Mononuclear cell (primary cell): ENCODE results near the gene SST. TPM values are rescaled to one million over a fixed set of nuclear protein-coding genes. Genes with fewer than 3 reads are reported as not detected.

Experiments used
- H3K27me3 ChIP-seq: 2 replicates; pipeline ENCODE4 v1.6.0; 2011; ENCODE audit warnings: low read length, control low read depth; ENCODE audit not compliant: insufficient read depth
- H3K4me1 ChIP-seq: 2 replicates; pipeline ENCODE4 v1.5.1; 2011; ENCODE audit warnings: mild to moderate bottlenecking, low read length, control low read depth; ENCODE audit not compliant: insufficient read depth
- H3K4me3 ChIP-seq: 2 replicates; pipeline ENCODE4 v1.5.1; 2011; ENCODE audit warnings: mild to moderate bottlenecking, low read length, moderate library complexity
- H3K9me3 ChIP-seq: 2 replicates; pipeline ENCODE4 v1.5.1; 2011; ENCODE audit warnings: low read depth, mild to moderate bottlenecking, control low read depth, low read length
- total RNA-seq: library from RNA; depleted of rRNA; stranded (reverse); fragments of >200 nt; gene quantifications from one replicate; pipeline ENCODE4 v1.2.3, GENCODE V29; 2012

Gene SST
- total RNA-seq, 1 donor, result not detected

- H3K9me3 ChIP-seq, result no peaks in the 10 kb centered on the region
- no peaks in the 10 kb centered on the region for H3K4me1 ChIP-seq
- no peaks in the 10 kb centered on the region for H3K27me3 ChIP-seq
- H3K4me3 ChIP-seq, result no peak overlapping the region
These were observed 43.6 kb downstream of the SST start for GRCh38 chr3:187626581-187626980.

DNA sequence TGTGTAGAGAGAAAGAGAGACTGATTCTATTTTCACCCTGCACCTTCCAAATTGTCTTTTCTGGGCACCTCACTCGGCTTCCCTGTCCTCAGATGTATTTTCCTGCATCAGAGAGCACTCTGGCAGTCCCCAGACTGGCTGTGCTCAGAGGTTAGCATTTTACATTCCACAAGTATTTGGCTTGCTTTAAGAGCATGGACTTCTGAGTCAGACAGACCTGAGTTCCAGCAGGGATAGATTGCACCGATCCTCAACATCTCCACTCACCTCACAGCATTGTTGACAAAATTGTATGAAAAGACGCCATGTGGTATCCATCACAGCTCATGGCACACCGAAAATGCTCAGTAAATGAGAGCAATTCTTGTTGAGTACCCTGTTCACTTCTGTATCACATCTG lies 45.6 kb downstream of the SST start:
- no peak overlapping the region for H3K4me3 ChIP-seq
- no peaks in the 10 kb centered on the region for H3K27me3 ChIP-seq
- H3K4me1 ChIP-seq, result no peaks in the 10 kb centered on the region
- no peaks in the 10 kb centered on the region for H3K9me3 ChIP-seq

- no peaks in the 10 kb centered on the region for H3K9me3 ChIP-seq
- no peaks in the 10 kb centered on the region for H3K27me3 ChIP-seq
- no peaks in the 10 kb centered on the region for H3K4me1 ChIP-seq
- H3K4me3 ChIP-seq, result no peak overlapping the region
These were observed 46.8 kb downstream of the SST start for GRCh38 chr3:187623285-187623814.

GRCh38 chr3:187621881-187622280 lies 48.3 kb downstream of the SST start:
- no peaks in the 10 kb centered on the region for H3K27me3 ChIP-seq
- no peak overlapping the region for H3K4me3 ChIP-seq
- no peaks in the 10 kb centered on the region for H3K4me1 ChIP-seq
- no peaks in the 10 kb centered on the region for H3K9me3 ChIP-seq

GRCh38 chr3:187619461-187619860 lies 50.7 kb downstream of the SST start:
- H3K4me1 ChIP-seq, result no peaks in the 10 kb centered on the region
- H3K27me3 ChIP-seq, result no peaks in the 10 kb centered on the region
- H3K4me3 ChIP-seq, result no peak overlapping the region
- no peaks in the 10 kb centered on the region for H3K9me3 ChIP-seq

Other genes starting within 250 kb of the SST start
- not detected for gene RTP2, start 32.2 kb upstream of the SST start, total RNA-seq
- gene BCL6, start 75.1 kb upstream of the SST start, total RNA-seq, result 120 TPM